HEK293T (cell line): ENCODE measurements around the gene RHOXF2.

Experiments used
- CTCF ChIA-PET: fragments of 350-600 bp; formaldehyde crosslinking; extraction: SDS; loops from one replicate; lab custom pipeline; 2021; ENCODE audit warnings: antibody characterized with exemption, inconsistent platforms; lab: Yijun Ruan, JAX
- POLR2A ChIA-PET: fragments of 350-600 bp; formaldehyde crosslinking; extraction: SDS; loops from one replicate; lab custom pipeline; 2020; ENCODE audit warnings: antibody characterized with exemption, inconsistent platforms; lab: Yijun Ruan, JAX
- DNase-seq: peaks from one replicate; pipeline ENCODE4 v3.0.0; 2012; ENCODE audit warnings: mixed read lengths; ENCODE audit errors: extremely low spot score
- ARNT ChIP-seq: fragments of 450-650 bp; IDR thresholded peaks from 2 replicates; pipeline ENCODE4 v1.6.1; 2017; ENCODE audit warnings: mild to moderate bottlenecking
- BHLHE40 ChIP-seq: fragments of 450-650 bp; IDR thresholded peaks from 2 replicates; pipeline ENCODE4 v1.6.1; 2016; ENCODE audit warnings: mild to moderate bottlenecking, moderate library complexity, borderline replicate concordance
- CTBP1 ChIP-seq: fragments of 450-650 bp; IDR thresholded peaks from 2 replicates; pipeline ENCODE4 v1.6.1; 2016; ENCODE audit warnings: borderline replicate concordance
- ELF4 ChIP-seq: fragments of 450-650 bp; IDR thresholded peaks from 2 replicates; pipeline ENCODE4 v1.6.1; 2017; ENCODE audit warnings: antibody characterized with exemption
- FOXA1 ChIP-seq: fragments of 450-650 bp; IDR thresholded peaks from 2 replicates; pipeline ENCODE4 v1.6.1; 2016; ENCODE audit warnings: mild to moderate bottlenecking
- FOXM1 ChIP-seq: fragments of 450-650 bp; IDR thresholded peaks from 2 replicates; pipeline ENCODE4 v1.6.1; 2017; ENCODE audit warnings: mild to moderate bottlenecking, borderline replicate concordance
- HDGF ChIP-seq: fragments of 450-650 bp; IDR thresholded peaks from 2 replicates; pipeline ENCODE4 v1.6.1; 2017; ENCODE audit warnings: antibody characterized with exemption, borderline replicate concordance
- L3MBTL2 ChIP-seq: fragments of 450-650 bp; conservative IDR thresholded peaks from 2 replicates; pipeline ENCODE4 v1.6.1; 2016; ENCODE audit warnings: mild to moderate bottlenecking
- LEF1 ChIP-seq: fragments of 450-650 bp; IDR thresholded peaks from 2 replicates; pipeline ENCODE4 v1.6.1; 2017; ENCODE audit warnings: mild to moderate bottlenecking, borderline replicate concordance
- NFRKB ChIP-seq: fragments of 450-650 bp; IDR thresholded peaks from 2 replicates; pipeline ENCODE4 v1.6.1; 2016; ENCODE audit warnings: mild to moderate bottlenecking, moderate library complexity
- SP1 ChIP-seq: fragments of 450-650 bp; IDR thresholded peaks from 2 replicates; pipeline ENCODE4 v1.6.1; 2017
- SUZ12 ChIP-seq: fragments of 450-650 bp; IDR thresholded peaks from 2 replicates; pipeline ENCODE4 v1.6.1; 2016; ENCODE audit warnings: mild to moderate bottlenecking
- TARDBP ChIP-seq: fragments of 450-650 bp; IDR thresholded peaks from 2 replicates; pipeline ENCODE4 v1.6.1; 2016
- ZNF384 ChIP-seq: fragments of 450-650 bp; IDR thresholded peaks from 2 replicates; pipeline ENCODE4 v1.6.1; 2016
- TF ChIP-seq, protein P1 (sequence below): fragments of 450-650 bp; IDR thresholded peaks from 2 replicates; pipeline ENCODE4 v1.6.1; 2016

Gene RHOXF2

DNA sequence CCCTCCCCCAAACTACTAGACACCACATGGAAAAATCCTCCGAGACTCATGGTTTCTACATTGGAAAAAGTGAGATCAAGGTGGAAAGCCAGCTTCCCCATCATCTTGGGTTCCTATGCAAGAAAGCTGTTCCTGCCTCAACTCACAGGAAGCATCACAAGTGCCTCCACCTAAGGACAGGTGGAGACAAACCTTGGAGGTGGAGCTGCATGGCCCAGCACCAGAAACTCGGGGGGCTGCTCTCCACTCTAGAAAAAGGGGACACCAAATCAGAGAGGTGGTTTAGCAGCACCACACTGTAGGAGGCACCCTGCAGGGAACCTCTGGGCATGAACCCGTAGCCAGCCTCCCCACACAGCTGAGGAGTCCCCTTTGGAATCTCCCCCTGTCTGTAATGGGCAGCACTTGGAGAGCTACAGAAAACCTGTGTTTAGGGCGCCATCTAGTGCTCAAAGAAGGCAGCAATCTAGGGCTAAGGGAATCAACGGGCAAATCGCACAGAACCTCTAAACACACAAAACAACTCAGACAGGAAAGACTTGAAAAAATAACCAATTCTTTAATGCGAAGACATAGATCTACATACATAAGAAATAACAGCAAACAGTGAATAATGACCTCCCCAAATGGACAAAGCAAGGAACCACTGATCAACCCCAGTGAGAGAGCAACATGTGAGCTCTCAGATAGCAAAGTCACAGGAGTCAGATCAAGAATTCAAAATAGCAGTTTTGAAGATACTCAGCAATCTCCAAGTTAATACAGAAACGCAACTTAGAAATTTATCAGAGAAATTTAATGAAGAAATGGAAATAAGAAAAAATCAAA lies 55.2 kb downstream of the RHOXF2 start:
- TF ChIP-seq NFRKB: no peak
- TF ChIP-seq SP1: no peak
- no peak for TF ChIP-seq SUZ12
- TF ChIP-seq L3MBTL2: no peak
- no peak for TF ChIP-seq ARNT
- TF ChIP-seq, protein P1, sequence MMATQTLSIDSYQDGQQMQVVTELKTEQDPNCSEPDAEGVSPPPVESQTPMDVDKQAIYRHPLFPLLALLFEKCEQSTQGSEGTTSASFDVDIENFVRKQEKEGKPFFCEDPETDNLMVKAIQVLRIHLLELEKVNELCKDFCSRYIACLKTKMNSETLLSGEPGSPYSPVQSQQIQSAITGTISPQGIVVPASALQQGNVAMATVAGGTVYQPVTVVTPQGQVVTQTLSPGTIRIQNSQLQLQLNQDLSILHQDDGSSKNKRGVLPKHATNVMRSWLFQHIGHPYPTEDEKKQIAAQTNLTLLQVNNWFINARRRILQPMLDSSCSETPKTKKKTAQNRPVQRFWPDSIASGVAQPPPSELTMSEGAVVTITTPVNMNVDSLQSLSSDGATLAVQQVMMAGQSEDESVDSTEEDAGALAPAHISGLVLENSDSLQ: no peak
- TF ChIP-seq ELF4: no peak
- TF ChIP-seq LEF1: no peak
- no peak for TF ChIP-seq TARDBP
- no peak for TF ChIP-seq BHLHE40
- TF ChIP-seq ZNF384: no peak
- TF ChIP-seq CTBP1: no peak
- no peak for TF ChIP-seq FOXA1
- TF ChIP-seq HDGF: no peak
- no peak for TF ChIP-seq FOXM1
- peak; percentile 81 for DNase-seq
- POLR2A ChIA-PET: interaction anchor here (0.6 to 1.3 kb wide), 2 partner anchors 25 to 96 kb away, joined by 3 read pairs; no protein-coding TSS in a partner anchor
- CTCF ChIA-PET: interaction anchor here (0.5 to 2.2 kb wide), 14 partner anchors 9 to 301 kb away, joined by 3 to 16 read pairs (median 4); partner anchors contain the start of gene ZBTB33
